Neural progenitor cell (in vitro differentiated cells): ENCODE data around the gene IL16. TPM values are rescaled to one million over a fixed set of nuclear protein-coding genes. Genes with fewer than 3 reads are reported as not detected.

ENCODE experiments used
- DNase-seq: peaks from one replicate; pipeline ENCODE4 v3.0.0-alpha.2; 2016; ENCODE audit warnings: low spot score
- H2AFZ ChIP-seq: fragments of 200-600 bp; sonication (generic); replicated peaks from 2 replicates; pipeline ENCODE4 v1.6.1; 2016; ENCODE audit warnings: antibody characterized with exemption
- H3F3A ChIP-seq: fragments of 200-600 bp; sonication (generic); 2 replicates; pipeline ENCODE4 v1.6.1; 2016; ENCODE audit warnings: antibody characterized with exemption, low read depth
- H3K27ac ChIP-seq: fragments of 200-600 bp; sonication (generic); 2 replicates; pipeline ENCODE4 v1.5.1; 2016; ENCODE audit warnings: mild to moderate bottlenecking
- H3K27me3 ChIP-seq: fragments of 200-600 bp; sonication (generic); 2 replicates; pipeline ENCODE4 v1.6.1; 2016; ENCODE audit warnings: mild to moderate bottlenecking, moderate library complexity
- H3K36me3 ChIP-seq: fragments of 200-600 bp; sonication (generic); 2 replicates; pipeline ENCODE4 v1.5.1; 2016
- H3K4me1 ChIP-seq: fragments of 200-600 bp; sonication (generic); 2 replicates; pipeline ENCODE4 v1.6.1; 2016; ENCODE audit warnings: mixed run types
- H3K4me2 ChIP-seq: fragments of 200-600 bp; sonication (generic); 2 replicates; pipeline ENCODE4 v1.6.1; 2016
- H3K4me3 ChIP-seq: fragments of 200-600 bp; sonication (generic); 2 replicates; pipeline ENCODE4 v1.5.1; 2016
- H3K79me2 ChIP-seq: fragments of 200-600 bp; sonication (generic); 2 replicates; pipeline ENCODE4 v1.6.1; 2016; ENCODE audit warnings: low read depth
- H3K9ac ChIP-seq: fragments of 200-600 bp; sonication (generic); 2 replicates; pipeline ENCODE4 v1.6.1; 2016
- H3K9me3 ChIP-seq: fragments of 200-600 bp; sonication (generic); 2 replicates; pipeline ENCODE4 v1.5.1; 2016; ENCODE audit warnings: low read depth
- H4K20me1 ChIP-seq: fragments of 200-600 bp; sonication (generic); 2 replicates; pipeline ENCODE4 v1.6.1; 2016; ENCODE audit warnings: low read depth
- H3K27ac Mint-ChIP-seq: 3 replicates; pipeline ENCODE4 v1.8.0; 2021; ENCODE audit warnings: mixed read lengths
- H3K27me3 Mint-ChIP-seq: 2 replicates; pipeline ENCODE4 v1.8.0; 2022; ENCODE audit warnings: low read depth, mild to moderate bottlenecking, inconsistent platforms, moderate library complexity, mixed read lengths; ENCODE audit not compliant: insufficient read depth
- H3K36me3 Mint-ChIP-seq: 3 replicates; pipeline ENCODE4 v1.8.0; 2021; ENCODE audit warnings: mixed read lengths
- H3K4me1 Mint-ChIP-seq: 3 replicates; pipeline ENCODE4 v1.8.0; 2021; ENCODE audit warnings: mixed read lengths
- H3K4me3 Mint-ChIP-seq: 3 replicates; pipeline ENCODE4 v1.8.0; 2021; ENCODE audit warnings: mild to moderate bottlenecking, moderate library complexity, mixed read lengths
- H3K9me3 Mint-ChIP-seq: 3 replicates; pipeline ENCODE4 v1.8.0; 2020; ENCODE audit warnings: mixed read lengths
- EZH2 ChIP-seq: fragments of 200-600 bp; sonication (generic); IDR thresholded peaks from 2 replicates; pipeline ENCODE4 v1.6.1; 2017; ENCODE audit warnings: antibody characterized with exemption, mild to moderate bottlenecking, moderate library complexity
- EZH2phosphoT487 ChIP-seq: fragments of 200-600 bp; sonication (generic); IDR thresholded peaks from 2 replicates; pipeline ENCODE4 v1.6.1; 2017; ENCODE audit warnings: antibody characterized with exemption
- total RNA-seq: library from RNA; depleted of rRNA; stranded (reverse); fragments of >200 nt; gene quantifications from 2 replicates; pipeline ENCODE4 v1.2.3, GENCODE V29; 2015; ENCODE audit warnings: low replicate concordance
- TF ChIP-seq, protein P1 (sequence below): fragments of 200-600 bp; sonication (generic); IDR thresholded peaks from 2 replicates; pipeline ENCODE4 v1.5.1; 2017; ENCODE audit warnings: antibody characterized with exemption, mild to moderate bottlenecking

The IL16 gene
- total RNA-seq, 1 donor from 2014 or later = not detected

DNA sequence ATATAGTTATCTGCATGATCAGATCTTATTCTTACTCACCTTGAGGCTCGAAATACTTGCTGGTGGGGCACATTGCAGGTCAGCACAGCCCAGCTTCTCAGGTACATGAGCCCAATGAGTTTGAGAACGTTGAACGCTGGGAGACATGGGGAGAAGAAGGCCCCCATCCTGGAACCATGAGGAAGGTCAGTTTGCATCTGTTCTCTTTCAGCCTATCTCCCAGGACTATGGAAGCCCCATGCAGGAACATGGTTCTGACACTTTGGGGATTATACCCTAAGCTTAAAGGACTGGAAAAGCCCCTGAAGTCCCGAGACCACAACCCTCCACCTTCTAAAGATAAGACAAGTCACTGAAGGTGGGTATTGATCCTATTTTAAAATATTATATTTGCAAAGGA is 144.7 kb downstream of the IL16 start:
- H3K4me2 ChIP-seq = no peak overlapping the region
- H3K9me3 Mint-ChIP-seq = no peaks in the 10 kb centered on the region
- DNase-seq = no peak

DNA sequence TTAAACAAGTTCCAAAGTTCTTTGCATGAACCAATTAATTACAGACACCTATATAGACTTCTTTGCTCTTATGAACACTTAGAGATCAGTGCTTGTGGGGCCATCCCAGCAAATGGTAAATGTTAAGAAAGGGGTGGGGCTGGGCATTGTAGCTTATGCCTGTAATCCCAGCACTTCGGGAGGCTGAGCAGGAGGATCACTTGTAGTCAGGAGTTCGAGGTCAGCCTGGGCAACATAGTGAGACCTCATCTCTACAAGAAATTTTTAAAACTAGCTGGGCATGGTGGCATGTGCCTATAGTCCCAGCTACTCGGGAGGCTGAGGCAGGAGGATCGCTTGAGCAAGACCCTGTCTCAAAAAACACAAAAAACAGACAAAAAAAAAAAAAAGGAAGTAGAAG is 146.7 kb downstream of the IL16 start:
- Histone ChIP-seq H3K4me3 (no peak overlapping the region), H3K36me3 (no peaks in the 10 kb centered on the region), H3K27me3 (no peaks in the 10 kb centered on the region), H3F3A (no peaks in the 10 kb centered on the region), H3K4me1 (no peaks in the 10 kb centered on the region), H3K9ac (no peak overlapping the region), H4K20me1 (no peaks in the 10 kb centered on the region), H3K9me3 (no peaks in the 10 kb centered on the region), H2AFZ (no peak overlapping the region), H3K79me2 (no peaks in the 10 kb centered on the region), H3K27ac (no peak overlapping the region), H3K4me2 (no peak overlapping the region)
- Mint-ChIP-seq H3K4me3 (no peak overlapping the region), H3K9me3 (no peaks in the 10 kb centered on the region), H3K36me3 (no peaks in the 10 kb centered on the region), H3K27ac (no peak overlapping the region), H3K27me3 (no peaks in the 10 kb centered on the region), H3K4me1 (no peaks in the 10 kb centered on the region)
- TF ChIP-seq EZH2 = no peak
- TF ChIP-seq, protein P1, sequence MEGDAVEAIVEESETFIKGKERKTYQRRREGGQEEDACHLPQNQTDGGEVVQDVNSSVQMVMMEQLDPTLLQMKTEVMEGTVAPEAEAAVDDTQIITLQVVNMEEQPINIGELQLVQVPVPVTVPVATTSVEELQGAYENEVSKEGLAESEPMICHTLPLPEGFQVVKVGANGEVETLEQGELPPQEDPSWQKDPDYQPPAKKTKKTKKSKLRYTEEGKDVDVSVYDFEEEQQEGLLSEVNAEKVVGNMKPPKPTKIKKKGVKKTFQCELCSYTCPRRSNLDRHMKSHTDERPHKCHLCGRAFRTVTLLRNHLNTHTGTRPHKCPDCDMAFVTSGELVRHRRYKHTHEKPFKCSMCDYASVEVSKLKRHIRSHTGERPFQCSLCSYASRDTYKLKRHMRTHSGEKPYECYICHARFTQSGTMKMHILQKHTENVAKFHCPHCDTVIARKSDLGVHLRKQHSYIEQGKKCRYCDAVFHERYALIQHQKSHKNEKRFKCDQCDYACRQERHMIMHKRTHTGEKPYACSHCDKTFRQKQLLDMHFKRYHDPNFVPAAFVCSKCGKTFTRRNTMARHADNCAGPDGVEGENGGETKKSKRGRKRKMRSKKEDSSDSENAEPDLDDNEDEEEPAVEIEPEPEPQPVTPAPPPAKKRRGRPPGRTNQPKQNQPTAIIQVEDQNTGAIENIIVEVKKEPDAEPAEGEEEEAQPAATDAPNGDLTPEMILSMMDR = no peak
- no peak for TF ChIP-seq EZH2phosphoT487
- no peak for DNase-seq

More for the DNA sequence above, 144.7 kb downstream of the IL16 start:
- Mint-ChIP-seq H3K27ac (no peak overlapping the region), H3K4me3 (no peak overlapping the region), H3K27me3 (no peaks in the 10 kb centered on the region), H3K4me1 (no peaks in the 10 kb centered on the region), H3K36me3 (no peaks in the 10 kb centered on the region)
- no peaks in the 10 kb centered on the region for H3K9me3 ChIP-seq
- no peaks in the 10 kb centered on the region for H3K79me2 ChIP-seq
- H3K36me3 ChIP-seq = no peaks in the 10 kb centered on the region
- no peaks in the 10 kb centered on the region for H3F3A ChIP-seq
- no peak overlapping the region for H3K4me3 ChIP-seq
- H4K20me1 ChIP-seq = no peaks in the 10 kb centered on the region
- TF ChIP-seq EZH2 = no peak
- TF ChIP-seq, protein P1 = no peak
- TF ChIP-seq EZH2phosphoT487 = no peak
- H3K27ac ChIP-seq = no peak overlapping the region
- H3K9ac ChIP-seq = no peak overlapping the region
- H2AFZ ChIP-seq = no peak overlapping the region
- no peaks in the 10 kb centered on the region for H3K27me3 ChIP-seq
- no peaks in the 10 kb centered on the region for H3K4me1 ChIP-seq

DNA sequence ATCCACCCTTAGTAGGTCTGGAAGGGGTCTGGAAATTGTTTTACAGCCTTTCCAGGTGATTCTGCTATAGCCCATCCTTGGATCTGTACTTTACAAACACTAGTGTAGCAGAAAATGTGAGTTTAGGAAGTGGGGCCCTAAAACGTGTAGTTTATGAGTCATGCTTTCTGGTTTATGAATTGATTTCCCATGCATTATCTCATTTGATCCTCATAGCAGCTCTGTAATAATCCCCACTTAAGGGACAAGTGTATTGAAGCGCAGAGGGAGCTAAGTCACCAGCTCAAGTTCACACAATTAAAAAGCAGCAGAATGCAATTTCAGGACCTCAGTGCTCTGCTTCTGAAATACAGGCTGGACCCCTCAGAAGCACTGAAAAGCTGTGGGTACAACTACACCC is 149.9 kb downstream of the IL16 start:
- Histone ChIP-seq H3K27ac (no peak overlapping the region), H4K20me1 (no peaks in the 10 kb centered on the region), H3K36me3 (no peaks in the 10 kb centered on the region), H2AFZ (no peak overlapping the region), H3K9ac (no peak overlapping the region), H3K27me3 (no peaks in the 10 kb centered on the region), H3K79me2 (no peaks in the 10 kb centered on the region), H3K9me3 (no peaks in the 10 kb centered on the region), H3K4me1 (no peaks in the 10 kb centered on the region), H3F3A (no peaks in the 10 kb centered on the region), H3K4me2 (no peak overlapping the region), H3K4me3 (no peak overlapping the region)
- no peak for DNase-seq
- TF ChIP-seq, protein P1 = no peak
- TF ChIP-seq EZH2 (no peak), EZH2phosphoT487 (no peak)
- H3K9me3 Mint-ChIP-seq = no peaks in the 10 kb centered on the region
- no peak overlapping the region for H3K27ac Mint-ChIP-seq
- no peak overlapping the region for H3K4me3 Mint-ChIP-seq
- H3K36me3 Mint-ChIP-seq = no peaks in the 10 kb centered on the region
- peaks cover 3% of the 10 kb centered on the region for H3K27me3 Mint-ChIP-seq
- no peaks in the 10 kb centered on the region for H3K4me1 Mint-ChIP-seq
